NCI-H1930 (cell line): ENCODE data around the gene PIM1.
"Not testable (repeated sequence)": the region's sequence is repeated elsewhere in the genome, so short reads cannot be mapped to it uniquely, and the experiment has no call there.

ENCODE experiments used
- DNase-seq, 2 experiments: peaks; one replicate each; lab custom pipeline; 2025; lab: John Stamatoyannopoulos, UW

The PIM1 gene

GRCh38 chr6:37188962-37189510, 19.1 kb downstream of the PIM1 start:
- no peak for DNase-seq

GRCh38 chr6:37190159-37190535, 20.2 kb downstream of the PIM1 start:
- DNase-seq = no peak

GRCh38 chr6:37192666-37193065, 22.7 kb downstream of the PIM1 start:
- DNase-seq = no peak

- DNase-seq = not testable (repeated sequence)
Observed at GRCh38 chr6:37194886-37195285, 24.9 kb downstream of the PIM1 start.

- not testable (repeated sequence) for DNase-seq
Observed at GRCh38 chr6:37196451-37196850, 26.5 kb downstream of the PIM1 start.

- DNase-seq = no peak
Observed at GRCh38 chr6:37200085-37200484, 30.1 kb downstream of the PIM1 start.

GRCh38 chr6:37201726-37202125, 31.8 kb downstream of the PIM1 start:
- DNase-seq = no peak

GRCh38 chr6:37202788-37203491, 33.0 kb downstream of the PIM1 start:
- DNase-seq = no peak

- no peak for DNase-seq
Observed at GRCh38 chr6:37204014-37204751, 34.2 kb downstream of the PIM1 start.

GRCh38 chr6:37205175-37205996, 35.4 kb downstream of the PIM1 start:
- DNase-seq = no peak

GRCh38 chr6:37205997-37206340, 36.0 kb downstream of the PIM1 start:
- no peak for DNase-seq

GRCh38 chr6:37206622-37207021, 36.7 kb downstream of the PIM1 start:
- DNase-seq = no peak

- peak; percentile 43 to 67 for DNase-seq
Observed at GRCh38 chr6:37207903-37208456, 38.0 kb downstream of the PIM1 start.

GRCh38 chr6:37208793-37209192, 38.8 kb downstream of the PIM1 start:
- DNase-seq = no peak

- DNase-seq = no peak
Observed at GRCh38 chr6:37209461-37210205, 39.7 kb downstream of the PIM1 start.

- DNase-seq = peak; percentile 43 to 68
Observed at GRCh38 chr6:37210313-37210968, 40.5 kb downstream of the PIM1 start.

- DNase-seq = no peak
Observed at GRCh38 chr6:37212268-37212667, 42.3 kb downstream of the PIM1 start.

- no peak for DNase-seq
Observed at GRCh38 chr6:37218061-37218460, 48.1 kb downstream of the PIM1 start.

GRCh38 chr6:37218511-37218910, 48.6 kb downstream of the PIM1 start:
- no peak for DNase-seq

GRCh38 chr6:37221585-37222124, 51.7 kb downstream of the PIM1 start:
- no peak for DNase-seq
